ENCODE measurements around the gene ESRRB. TPM values are rescaled to one million over a fixed set of nuclear protein-coding genes. Genes with fewer than 3 reads are reported as not detected.

Gene ESRRB
- 0.04 TPM for polyA plus RNA-seq (2013, experiment 1 of 2; ENCODE audit: insufficient read length)
- not detected for polyA plus RNA-seq (2013, experiment 2 of 2; ENCODE audit: insufficient read length)

- DNase-seq: peak; percentile 30
These were observed at the start of gene ESRRB for GRCh38 chr14:76375947-76376404. Gene ESRRB (plus strand): TSS chr14:76376137. CDS start chr14:76376402, 265 bp downstream.

GRCh38 chr14:76326918-76327689 lies 48.8 kb upstream of the ESRRB start:
- no peak for DNase-seq

- DNase-seq: no peak
These were observed 47.3 kb upstream of the ESRRB start for GRCh38 chr14:76328457-76329137.

- DNase-seq: no peak
These were observed 46.6 kb upstream of the ESRRB start for GRCh38 chr14:76329154-76329928.

- no peak for DNase-seq
These were observed 46.0 kb upstream of the ESRRB start for GRCh38 chr14:76329951-76330350.

- no peak for DNase-seq
These were observed 45.3 kb upstream of the ESRRB start for GRCh38 chr14:76330411-76331327.

GRCh38 chr14:76331328-76332011 lies 44.5 kb upstream of the ESRRB start:
- no peak for DNase-seq

GRCh38 chr14:76333664-76334063 lies 42.3 kb upstream of the ESRRB start:
- DNase-seq: no peak

GRCh38 chr14:76334316-76334715 lies 41.6 kb upstream of the ESRRB start:
- DNase-seq: no peak

- no peak for DNase-seq
These were observed 39.1 kb upstream of the ESRRB start for GRCh38 chr14:76336876-76337275.

GRCh38 chr14:76337635-76338545 lies 38.0 kb upstream of the ESRRB start:
- DNase-seq: no peak

- DNase-seq: no peak
These were observed 36.0 kb upstream of the ESRRB start for GRCh38 chr14:76339728-76340615.

GRCh38 chr14:76343386-76343785 lies 32.6 kb upstream of the ESRRB start:
- DNase-seq: no peak

- peak; percentile 29 for DNase-seq
These were observed 29.4 kb upstream of the ESRRB start for GRCh38 chr14:76346391-76347160.

- peak; percentile 86 for DNase-seq
These were observed 27.0 kb upstream of the ESRRB start for GRCh38 chr14:76348898-76349297.

GRCh38 chr14:76349993-76350392 lies 25.9 kb upstream of the ESRRB start:
- no peak for DNase-seq

GRCh38 chr14:76350671-76351070 lies 25.3 kb upstream of the ESRRB start:
- no peak for DNase-seq

GRCh38 chr14:76351941-76352340 lies 24.0 kb upstream of the ESRRB start:
- DNase-seq: no peak

All from fibroblast of skin of back (primary cell).